GM23248 (cell line): ENCODE measurements around the gene ICE2. TPM values are rescaled to one million over a fixed set of nuclear protein-coding genes. Genes with fewer than 3 reads are reported as not detected.
A peak's percentile ranks its signal among the peaks of the same experiment; 100 is the strongest.

Experiments
- DNase-seq: peaks from one replicate; pipeline ENCODE4 v3.0.0-alpha.2; 2015
- H2AFZ ChIP-seq: fragments of 200-600 bp; sonication (generic); 2 replicates; pipeline ENCODE4 v1.6.1; 2016; ENCODE audit warnings: antibody characterized with exemption
- H3F3A ChIP-seq: fragments of 200-600 bp; sonication (generic); 2 replicates; pipeline ENCODE4 v1.6.1; 2016; ENCODE audit warnings: mild to moderate bottlenecking, antibody characterized with exemption, mixed run types; ENCODE audit not compliant: insufficient read depth
- H3K27ac ChIP-seq: fragments of 200-600 bp; sonication (generic); 2 replicates; pipeline ENCODE4 v1.5.1; 2016; ENCODE audit warnings: mild to moderate bottlenecking
- H3K27me3 ChIP-seq: fragments of 200-600 bp; sonication (generic); replicated peaks from 2 replicates; pipeline ENCODE4 v1.6.1; 2016; ENCODE audit warnings: mild to moderate bottlenecking; ENCODE audit not compliant: insufficient read depth
- H3K36me3 ChIP-seq: fragments of 200-600 bp; sonication (generic); 2 replicates; pipeline ENCODE4 v1.6.1; 2016; ENCODE audit warnings: low read depth, mild to moderate bottlenecking
- H3K4me1 ChIP-seq: fragments of 200-600 bp; sonication (generic); 2 replicates; pipeline ENCODE4 v1.6.1; 2016; ENCODE audit warnings: mild to moderate bottlenecking; ENCODE audit not compliant: insufficient read depth
- H3K4me2 ChIP-seq: fragments of 200-600 bp; sonication (generic); one replicate; pipeline ENCODE4 v1.6.1; 2016; ENCODE audit warnings: mild to moderate bottlenecking; ENCODE audit not compliant: unreplicated experiment
- H3K4me3 ChIP-seq: fragments of 200-600 bp; sonication (generic); 2 replicates; pipeline ENCODE4 v1.5.1; 2016; ENCODE audit warnings: mild to moderate bottlenecking
- H3K79me2 ChIP-seq: fragments of 200-600 bp; sonication (generic); 2 replicates; pipeline ENCODE4 v1.6.1; 2016; ENCODE audit warnings: mild to moderate bottlenecking; ENCODE audit not compliant: insufficient read depth
- H3K9ac ChIP-seq: fragments of 200-600 bp; sonication (generic); 2 replicates; pipeline ENCODE4 v1.6.1; 2016; ENCODE audit warnings: mild to moderate bottlenecking
- H3K9me2 ChIP-seq: fragments of 200-600 bp; sonication (generic); 2 replicates; pipeline ENCODE4 v1.6.1; 2016; ENCODE audit warnings: mixed run types, mild to moderate bottlenecking, moderate library complexity; ENCODE audit not compliant: insufficient read depth
- H3K9me3 ChIP-seq: fragments of 200-600 bp; sonication (generic); one replicate; pipeline ENCODE4 v1.6.1; 2017; ENCODE audit warnings: low read depth
- H4K20me1 ChIP-seq: fragments of 200-600 bp; sonication (generic); 2 replicates; pipeline ENCODE4 v1.6.0; 2016; ENCODE audit not compliant: insufficient read depth
- EZH2 ChIP-seq: fragments of 200-600 bp; sonication (generic); IDR thresholded peaks from 2 replicates; pipeline ENCODE4 v1.6.1; 2018; ENCODE audit warnings: antibody characterized with exemption, mild to moderate bottlenecking; ENCODE audit not compliant: insufficient read depth, poor library complexity, severe bottlenecking
- EZH2phosphoT487 ChIP-seq: fragments of 200-600 bp; sonication (generic); IDR thresholded peaks from 2 replicates; pipeline ENCODE4 v1.6.1; 2018; ENCODE audit warnings: antibody characterized with exemption, moderate library complexity, mild to moderate bottlenecking, low read depth; ENCODE audit not compliant: insufficient read depth
- WGBS, 2 experiments: methylation state at CpG; one replicate each; pipeline ENCODE4 v1.1.6; 2015 to 2017; ENCODE audit warnings: low lambda C conversion rate in 2 of 2, low coverage in 1 of 2; ENCODE audit errors: missing lambda C conversion rate in 2 of 2; 5-methylcytosine and 5-hydroxymethylcytosine counted together
- in situ Hi-C: fragments of 300-500 bp; cut with MboI; formaldehyde crosslinking; loops from 2 replicates; pipeline ENCODE4 v1.15.0; 2020
- polyA plus RNA-seq: library from polyadenylated mRNA; unstranded; fragments of >200 nt; fragmentation: Nextera tagmentation; extraction: Ambion mirVana; gene quantifications from 2 replicates; pipeline ENCODE4 v1.2.1, GENCODE V29; 2016
- total RNA-seq: library from RNA; depleted of rRNA; stranded (reverse); fragments of >200 nt; shearing (Covaris generic); gene quantifications from 2 replicates; pipeline ENCODE4 v1.2.3, GENCODE V29; 2014

ICE2 gene
- total and polyA plus RNA-seq, 2 experiments from 2014 or later: 21.6 to 25.5 TPM

DNA sequence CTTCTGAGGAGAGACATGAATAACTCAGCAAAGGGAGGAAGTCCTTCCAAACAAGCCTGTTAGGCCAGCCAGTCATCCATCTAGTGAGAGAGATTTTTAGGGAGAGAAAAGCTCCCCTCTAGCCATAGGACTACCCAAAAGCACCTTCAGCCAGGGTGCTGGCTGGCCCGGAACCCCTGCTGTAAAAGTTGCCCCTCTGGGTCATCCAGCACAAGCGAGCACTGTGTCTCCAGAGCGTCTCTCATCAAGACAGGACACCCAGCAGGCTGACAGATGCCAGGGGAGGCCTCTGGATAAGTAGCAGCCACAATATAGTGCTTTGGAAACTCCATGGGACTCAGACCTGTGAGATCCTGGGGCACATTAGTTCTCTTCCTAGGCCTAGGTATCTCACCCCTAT, 105.6 kb downstream of the ICE2 start:
- Histone ChIP-seq H3K9me2 (no peaks in the 10 kb centered on the region), H4K20me1 (no peaks in the 10 kb centered on the region), H3K27ac (peak overlapping the region; percentile 100), H3K27me3 (no peaks in the 10 kb centered on the region), H3K4me2 (peak overlapping the region; percentile 79), H3K79me2 (peaks cover 88% of the 10 kb centered on the region), H3F3A (peaks cover 95% of the 10 kb centered on the region), H2AFZ (no peak overlapping the region), H3K4me1 (peaks cover 96% of the 10 kb centered on the region), H3K9ac (peak overlapping the region; percentile 99), H3K36me3 (peaks cover 80% of the 10 kb centered on the region), H3K4me3 (peak overlapping the region; percentile 4; the same call in 1 of the 2 replicates), H3K9me3 (no peaks in the 10 kb centered on the region)
- WGBS, 2 experiments: 16 to 22% methylated on average over 3 of the region's 3 CpGs
- in situ Hi-C loops: no loop called here
- peak; percentile 47 for DNase-seq
- TF ChIP-seq EZH2phosphoT487 (no peak), EZH2 (no peak)

DNA sequence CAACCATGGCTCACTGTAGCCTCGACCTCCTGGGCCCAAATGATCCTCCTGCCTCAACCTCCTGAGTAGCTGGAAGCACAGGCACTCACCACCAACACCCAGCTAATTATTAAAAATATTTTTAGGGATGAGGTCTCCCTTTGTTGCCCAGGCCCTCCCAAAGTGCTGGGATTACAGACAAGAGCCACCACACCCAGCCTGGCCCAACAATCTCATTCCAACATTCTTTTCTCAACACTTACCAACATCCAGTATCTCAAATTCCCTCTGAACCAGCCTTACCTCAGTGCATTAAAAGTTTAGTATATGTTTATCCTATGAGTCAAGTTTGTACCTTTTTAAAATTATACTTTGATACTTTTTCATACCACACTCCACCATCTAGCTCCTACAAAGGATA, 106.2 kb downstream of the ICE2 start:
- Histone ChIP-seq H3K27ac (peak overlapping the region; percentile 100), H3K4me2 (peak overlapping the region; percentile 79), H3F3A (peaks cover 91% of the 10 kb centered on the region), H3K4me1 (peaks cover 92% of the 10 kb centered on the region), H3K79me2 (peaks cover 84% of the 10 kb centered on the region), H3K4me3 (peak overlapping the region; percentile 4; the same call in 1 of the 2 replicates), H3K9me3 (no peaks in the 10 kb centered on the region), H3K27me3 (no peaks in the 10 kb centered on the region), H3K9ac (peak overlapping the region; percentile 99), H2AFZ (no peak overlapping the region), H3K36me3 (peaks cover 76% of the 10 kb centered on the region), H4K20me1 (no peaks in the 10 kb centered on the region), H3K9me2 (no peaks in the 10 kb centered on the region)
- 31 to 60% methylated on average over 1 of the region's 1 CpG for WGBS, 2 experiments
- peak; percentile 45 for DNase-seq
- in situ Hi-C loops: no loop called here
- no peak for TF ChIP-seq EZH2phosphoT487
- no peak for TF ChIP-seq EZH2

DNA sequence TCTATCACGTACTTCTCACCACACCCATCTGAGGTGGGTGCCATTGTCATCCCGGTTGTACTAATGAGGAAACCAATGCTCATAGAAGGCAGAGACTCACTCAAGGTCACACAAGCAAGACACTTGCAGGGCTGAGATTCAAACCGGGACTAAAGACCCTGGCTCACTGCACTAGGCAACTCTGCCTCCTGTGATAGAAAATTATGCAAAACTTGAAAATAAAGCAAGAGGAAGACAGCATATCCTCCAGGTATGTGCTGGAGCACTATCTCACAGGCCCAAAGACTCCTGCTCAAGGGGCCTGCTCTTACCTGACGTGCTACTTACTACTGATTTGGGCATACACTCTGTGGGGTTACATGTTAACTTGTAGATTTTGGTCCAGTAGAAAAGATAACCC, 106.7 kb downstream of the ICE2 start:
- Histone ChIP-seq H3K79me2 (peaks cover 79% of the 10 kb centered on the region), H4K20me1 (no peaks in the 10 kb centered on the region), H3F3A (peaks cover 86% of the 10 kb centered on the region), H3K27ac (peak overlapping the region; percentile 100), H3K9ac (peak overlapping the region; percentile 99), H3K4me3 (0 out of 2 replicates have a peak overlapping the region, but pooled peaks have one; percentile 24), H3K9me3 (no peaks in the 10 kb centered on the region), H3K36me3 (peaks cover 70% of the 10 kb centered on the region), H3K4me1 (peaks cover 87% of the 10 kb centered on the region), H2AFZ (no peak overlapping the region), H3K27me3 (no peaks in the 10 kb centered on the region), H3K9me2 (no peaks in the 10 kb centered on the region), H3K4me2 (peak overlapping the region; percentile 79)
- no peak for TF ChIP-seq EZH2phosphoT487
- TF ChIP-seq EZH2: no peak
- WGBS, 2 experiments: 23 to 40% methylated on average over 4 of the region's 4 CpGs
- in situ Hi-C loops: no loop called here
- DNase-seq: peak; percentile 52

DNA sequence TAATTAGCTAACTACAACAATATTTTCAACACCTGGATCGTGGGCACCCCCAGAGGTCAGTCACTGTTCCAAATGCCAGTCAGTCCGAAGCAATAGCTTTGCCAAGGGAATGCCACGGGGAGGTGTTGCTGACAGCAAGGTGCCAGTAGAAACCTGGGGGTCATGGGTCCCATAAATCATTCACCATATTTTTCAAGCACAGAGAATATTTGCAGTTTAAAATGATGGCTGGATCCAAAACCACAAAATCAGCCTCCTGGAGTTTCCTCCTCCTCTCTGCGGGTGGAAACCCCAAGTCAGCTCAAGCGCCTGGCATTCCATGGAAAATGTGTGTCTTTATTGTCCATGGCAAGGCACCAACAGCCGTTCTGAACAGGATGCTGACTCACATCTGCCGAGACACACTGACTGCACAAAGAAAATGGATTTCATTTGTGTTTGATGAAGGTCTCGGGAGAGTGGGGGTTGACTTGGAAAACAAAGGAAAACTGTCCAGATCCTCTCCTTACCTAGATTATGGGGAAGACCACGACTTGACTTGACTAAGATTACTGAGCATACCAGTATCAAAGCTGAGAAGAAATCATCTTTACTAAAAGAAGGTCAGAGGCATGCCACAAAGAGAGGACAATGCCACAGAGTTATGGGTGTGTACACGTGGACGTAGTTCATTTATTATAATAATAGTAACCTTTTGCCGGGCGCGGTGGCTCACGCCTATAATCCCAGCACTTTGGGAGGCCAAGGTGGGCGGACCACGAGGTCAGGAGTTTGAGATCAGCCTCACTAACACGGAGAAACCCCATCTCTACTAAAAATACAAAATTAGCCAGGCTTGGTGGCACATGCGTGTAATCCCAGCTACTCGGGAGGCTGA, 107.5 kb downstream of the ICE2 start:
- peak; percentile 100 for DNase-seq
- TF ChIP-seq EZH2phosphoT487 (0 out of 2 replicates have a peak, but pooled peaks have one; percentile 24), EZH2 (no peak)
- H3K9ac ChIP-seq: peak overlapping the region; percentile 99
- peak overlapping the region; percentile 79 for H3K4me2 ChIP-seq
- H3K27me3 ChIP-seq: no peaks in the 10 kb centered on the region
- H3K27ac ChIP-seq: peak overlapping the region; percentile 100
- no peaks in the 10 kb centered on the region for H3K9me3 ChIP-seq
- peaks cover 78% of the 10 kb centered on the region for H3K4me1 ChIP-seq
- H3K4me3 ChIP-seq: peak overlapping the region; percentile 38
- peaks cover 77% of the 10 kb centered on the region for H3F3A ChIP-seq
- no peaks in the 10 kb centered on the region for H4K20me1 ChIP-seq
- peaks cover 62% of the 10 kb centered on the region for H3K36me3 ChIP-seq
- H3K9me2 ChIP-seq: no peaks in the 10 kb centered on the region
- in situ Hi-C loops: no loop called here
- peaks cover 71% of the 10 kb centered on the region for H3K79me2 ChIP-seq
- no peak overlapping the region for H2AFZ ChIP-seq
- WGBS, 2 experiments: 3 to 4% methylated on average over 20 of the region's 20 CpGs
